HEK293 (cell line): ENCODE results near the gene CRYBG2.

Experiments used
- FEZF1 ChIP-seq: fragments of 450-650 bp; formaldehyde crosslinking; IDR thresholded peaks from 2 replicates; pipeline ENCODE4 v1.5.1; 2016; ENCODE audit warnings: missing biosample characterization, missing genetic modification characterization
- GLIS2 ChIP-seq: fragments of 450-650 bp; formaldehyde crosslinking; IDR thresholded peaks from 2 replicates; pipeline ENCODE4 v1.5.1; 2016; ENCODE audit warnings: missing biosample characterization, missing genetic modification characterization
- KLF8 ChIP-seq: fragments of 450-650 bp; formaldehyde crosslinking; IDR thresholded peaks from 2 replicates; pipeline ENCODE4 v1.5.1; 2016; ENCODE audit warnings: missing biosample characterization, missing genetic modification characterization
- SETDB1 ChIP-seq: IDR thresholded peaks from one replicate; pipeline ENCODE4 v1.6.1; 2017; ENCODE audit warnings: mild to moderate bottlenecking, low read length, moderate library complexity, mixed read lengths; ENCODE audit not compliant: insufficient read length
- TCF7L2 ChIP-seq: IDR thresholded peaks from 2 replicates; pipeline ENCODE4 v1.6.1; 2011; ENCODE audit warnings: low read depth, mild to moderate bottlenecking, inconsistent platforms, low read length, moderate library complexity, borderline replicate concordance
- ZNF16 ChIP-seq: fragments of 450-650 bp; formaldehyde crosslinking; IDR thresholded peaks from 2 replicates; pipeline ENCODE4 v1.5.1; 2016; ENCODE audit warnings: low read depth, missing biosample characterization, missing genetic modification characterization
- ZNF416 ChIP-seq: fragments of 450-650 bp; formaldehyde crosslinking; IDR thresholded peaks from 2 replicates; pipeline ENCODE4 v1.5.1; 2016; ENCODE audit warnings: missing biosample characterization, missing genetic modification characterization
- ZNF48 ChIP-seq: fragments of 450-650 bp; formaldehyde crosslinking; IDR thresholded peaks from 2 replicates; pipeline ENCODE4 v1.5.1; 2016; ENCODE audit warnings: missing biosample characterization, missing genetic modification characterization
- ZNF561 ChIP-seq: fragments of 450-650 bp; IDR thresholded peaks from 2 replicates; pipeline ENCODE4 v1.5.1; 2018; ENCODE audit warnings: missing biosample characterization, missing genetic modification characterization, borderline replicate concordance
- ZNF600 ChIP-seq: fragments of 450-650 bp; formaldehyde crosslinking; IDR thresholded peaks from 2 replicates; pipeline ENCODE4 v1.5.1; 2016; ENCODE audit warnings: missing biosample characterization, missing genetic modification characterization
- ZNF621 ChIP-seq: fragments of 450-650 bp; formaldehyde crosslinking; IDR thresholded peaks from 2 replicates; pipeline ENCODE4 v1.5.1; 2017; ENCODE audit warnings: missing biosample characterization, missing genetic modification characterization
- ZNF629 ChIP-seq: fragments of 450-650 bp; formaldehyde crosslinking; IDR thresholded peaks from 2 replicates; pipeline ENCODE4 v1.5.1; 2017; ENCODE audit warnings: missing biosample characterization, missing genetic modification characterization
- ZNF701 ChIP-seq: fragments of 450-650 bp; formaldehyde crosslinking; IDR thresholded peaks from 2 replicates; pipeline ENCODE4 v1.5.1; 2016; ENCODE audit warnings: missing biosample characterization, missing genetic modification characterization
- ZNF777 ChIP-seq: fragments of 450-650 bp; formaldehyde crosslinking; IDR thresholded peaks from 2 replicates; pipeline ENCODE4 v1.5.1; 2017; ENCODE audit warnings: missing biosample characterization, missing genetic modification characterization, borderline replicate concordance
- TF ChIP-seq, protein P1 (sequence below): fragments of 450-650 bp; formaldehyde crosslinking; IDR thresholded peaks from 2 replicates; pipeline ENCODE4 v1.5.1; 2017; ENCODE audit warnings: missing biosample characterization, missing genetic modification characterization
- TF ChIP-seq, protein P2 (sequence below): fragments of 450-650 bp; formaldehyde crosslinking; IDR thresholded peaks from 2 replicates; pipeline ENCODE4 v1.5.1; 2016; ENCODE audit warnings: missing biosample characterization, missing genetic modification characterization
- TF ChIP-seq, protein P3 (sequence below): fragments of 450-650 bp; formaldehyde crosslinking; IDR thresholded peaks from 2 replicates; pipeline ENCODE4 v1.5.1; 2016; ENCODE audit warnings: missing biosample characterization, missing genetic modification characterization
- TF ChIP-seq, protein P4 (sequence below): fragments of 450-650 bp; formaldehyde crosslinking; IDR thresholded peaks from 2 replicates; pipeline ENCODE4 v1.5.1; 2017; ENCODE audit warnings: missing biosample characterization, missing genetic modification characterization
- TF ChIP-seq, protein P5 (sequence below): fragments of 450-650 bp; formaldehyde crosslinking; optimal IDR thresholded peaks from 2 replicates; pipeline ENCODE3; 2016; ENCODE audit warnings: missing biosample characterization, mild to moderate bottlenecking, missing genetic modification characterization
- TF ChIP-seq, protein P6 (sequence below): fragments of 450-650 bp; formaldehyde crosslinking; IDR thresholded peaks from 2 replicates; pipeline ENCODE4 v1.5.1; 2016; ENCODE audit warnings: missing biosample characterization, missing genetic modification characterization, low read depth
- TF ChIP-seq, protein P7 (sequence below): fragments of 450-650 bp; formaldehyde crosslinking; IDR thresholded peaks from 2 replicates; pipeline ENCODE4 v1.5.1; 2016; ENCODE audit warnings: missing biosample characterization, missing genetic modification characterization
- TF ChIP-seq, protein P8 (sequence below): fragments of 450-650 bp; formaldehyde crosslinking; IDR thresholded peaks from 2 replicates; pipeline ENCODE4 v1.5.1; 2016; ENCODE audit warnings: missing biosample characterization, missing genetic modification characterization

Gene CRYBG2

DNA sequence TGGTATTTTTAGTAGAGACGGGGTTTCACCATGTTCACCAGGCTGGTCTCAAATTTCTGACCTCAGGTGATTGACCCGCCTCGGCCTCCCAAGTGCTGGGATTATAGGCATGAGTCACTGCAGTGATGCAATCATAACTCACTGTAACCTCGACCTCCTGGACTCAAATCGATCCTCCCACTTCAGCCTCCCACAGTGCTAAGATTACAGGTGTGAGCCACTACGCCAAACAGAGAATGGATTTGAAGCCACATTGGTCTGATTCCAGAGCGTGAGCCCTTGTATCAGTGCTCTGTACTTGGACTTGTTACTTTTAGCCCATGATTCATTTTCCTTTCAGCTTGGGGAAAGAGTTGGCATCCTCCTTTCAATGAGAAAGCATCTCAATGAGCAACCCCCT is 33.5 kb upstream of the CRYBG2 start (continued):
- TF ChIP-seq, protein P1, sequence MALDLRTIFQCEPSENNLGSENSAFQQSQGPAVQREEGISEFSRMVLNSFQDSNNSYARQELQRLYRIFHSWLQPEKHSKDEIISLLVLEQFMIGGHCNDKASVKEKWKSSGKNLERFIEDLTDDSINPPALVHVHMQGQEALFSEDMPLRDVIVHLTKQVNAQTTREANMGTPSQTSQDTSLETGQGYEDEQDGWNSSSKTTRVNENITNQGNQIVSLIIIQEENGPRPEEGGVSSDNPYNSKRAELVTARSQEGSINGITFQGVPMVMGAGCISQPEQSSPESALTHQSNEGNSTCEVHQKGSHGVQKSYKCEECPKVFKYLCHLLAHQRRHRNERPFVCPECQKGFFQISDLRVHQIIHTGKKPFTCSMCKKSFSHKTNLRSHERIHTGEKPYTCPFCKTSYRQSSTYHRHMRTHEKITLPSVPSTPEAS (tag by site-specific recombination): no peak
- peak; percentile 49; the same call in 1 of the 2 replicates for TF ChIP-seq ZNF600 (tag by site-specific recombination)
- peak; percentile 30 for TF ChIP-seq SETDB1
- TF ChIP-seq, protein P2, sequence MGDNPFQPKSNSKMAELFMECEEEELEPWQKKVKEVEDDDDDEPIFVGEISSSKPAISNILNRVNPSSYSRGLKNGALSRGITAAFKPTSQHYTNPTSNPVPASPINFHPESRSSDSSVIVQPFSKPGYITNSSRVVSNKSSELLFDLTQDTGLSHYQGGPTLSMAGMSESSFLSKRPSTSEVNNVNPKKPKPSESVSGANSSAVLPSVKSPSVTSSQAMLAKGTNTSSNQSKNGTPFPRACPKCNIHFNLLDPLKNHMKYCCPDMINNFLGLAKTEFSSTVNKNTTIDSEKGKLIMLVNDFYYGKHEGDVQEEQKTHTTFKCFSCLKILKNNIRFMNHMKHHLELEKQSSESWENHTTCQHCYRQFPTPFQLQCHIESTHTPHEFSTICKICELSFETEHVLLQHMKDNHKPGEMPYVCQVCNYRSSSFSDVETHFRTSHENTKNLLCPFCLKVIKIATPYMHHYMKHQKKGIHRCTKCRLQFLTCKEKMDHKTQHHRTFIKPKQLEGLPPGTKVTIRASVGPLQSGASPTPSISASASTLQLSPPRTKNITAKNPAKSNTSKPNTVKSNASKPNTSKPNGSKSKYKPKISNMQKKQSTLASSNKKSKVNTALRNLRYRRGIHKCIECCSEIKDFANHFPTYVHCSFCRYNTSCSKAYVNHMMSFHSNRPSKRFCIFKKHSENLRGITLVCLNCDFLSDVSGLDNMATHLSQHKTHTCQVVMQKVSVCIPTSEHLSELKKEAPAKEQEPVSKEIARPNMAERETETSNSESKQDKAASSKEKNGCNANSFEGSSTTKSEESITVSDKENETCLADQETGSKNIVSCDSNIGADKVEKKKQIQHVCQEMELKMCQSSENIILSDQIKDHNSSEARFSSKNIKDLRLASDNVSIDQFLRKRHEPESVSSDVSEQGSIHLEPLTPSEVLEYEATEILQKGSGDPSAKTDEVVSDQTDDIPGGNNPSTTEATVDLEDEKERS (tag by site-specific recombination): no peak
- TF ChIP-seq ZNF777 (tag by site-specific recombination): no peak
- TF ChIP-seq, protein P3, sequence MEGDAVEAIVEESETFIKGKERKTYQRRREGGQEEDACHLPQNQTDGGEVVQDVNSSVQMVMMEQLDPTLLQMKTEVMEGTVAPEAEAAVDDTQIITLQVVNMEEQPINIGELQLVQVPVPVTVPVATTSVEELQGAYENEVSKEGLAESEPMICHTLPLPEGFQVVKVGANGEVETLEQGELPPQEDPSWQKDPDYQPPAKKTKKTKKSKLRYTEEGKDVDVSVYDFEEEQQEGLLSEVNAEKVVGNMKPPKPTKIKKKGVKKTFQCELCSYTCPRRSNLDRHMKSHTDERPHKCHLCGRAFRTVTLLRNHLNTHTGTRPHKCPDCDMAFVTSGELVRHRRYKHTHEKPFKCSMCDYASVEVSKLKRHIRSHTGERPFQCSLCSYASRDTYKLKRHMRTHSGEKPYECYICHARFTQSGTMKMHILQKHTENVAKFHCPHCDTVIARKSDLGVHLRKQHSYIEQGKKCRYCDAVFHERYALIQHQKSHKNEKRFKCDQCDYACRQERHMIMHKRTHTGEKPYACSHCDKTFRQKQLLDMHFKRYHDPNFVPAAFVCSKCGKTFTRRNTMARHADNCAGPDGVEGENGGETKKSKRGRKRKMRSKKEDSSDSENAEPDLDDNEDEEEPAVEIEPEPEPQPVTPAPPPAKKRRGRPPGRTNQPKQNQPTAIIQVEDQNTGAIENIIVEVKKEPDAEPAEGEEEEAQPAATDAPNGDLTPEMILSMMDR: no peak
- no peak for TF ChIP-seq ZNF621 (tag by site-specific recombination)
- peak; percentile 80 for TF ChIP-seq GLIS2 (tag by site-specific recombination)
- TF ChIP-seq, protein P4, sequence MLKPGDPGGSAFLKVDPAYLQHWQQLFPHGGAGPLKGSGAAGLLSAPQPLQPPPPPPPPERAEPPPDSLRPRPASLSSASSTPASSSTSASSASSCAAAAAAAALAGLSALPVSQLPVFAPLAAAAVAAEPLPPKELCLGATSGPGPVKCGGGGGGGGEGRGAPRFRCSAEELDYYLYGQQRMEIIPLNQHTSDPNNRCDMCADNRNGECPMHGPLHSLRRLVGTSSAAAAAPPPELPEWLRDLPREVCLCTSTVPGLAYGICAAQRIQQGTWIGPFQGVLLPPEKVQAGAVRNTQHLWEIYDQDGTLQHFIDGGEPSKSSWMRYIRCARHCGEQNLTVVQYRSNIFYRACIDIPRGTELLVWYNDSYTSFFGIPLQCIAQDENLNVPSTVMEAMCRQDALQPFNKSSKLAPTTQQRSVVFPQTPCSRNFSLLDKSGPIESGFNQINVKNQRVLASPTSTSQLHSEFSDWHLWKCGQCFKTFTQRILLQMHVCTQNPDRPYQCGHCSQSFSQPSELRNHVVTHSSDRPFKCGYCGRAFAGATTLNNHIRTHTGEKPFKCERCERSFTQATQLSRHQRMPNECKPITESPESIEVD (tag by site-specific recombination): no peak
- no peak for TF ChIP-seq ZNF16 (tag by site-specific recombination)
- no peak for TF ChIP-seq ZNF561 (tag by site-specific recombination)
- TF ChIP-seq ZNF48: no peak
- TF ChIP-seq, protein P5, sequence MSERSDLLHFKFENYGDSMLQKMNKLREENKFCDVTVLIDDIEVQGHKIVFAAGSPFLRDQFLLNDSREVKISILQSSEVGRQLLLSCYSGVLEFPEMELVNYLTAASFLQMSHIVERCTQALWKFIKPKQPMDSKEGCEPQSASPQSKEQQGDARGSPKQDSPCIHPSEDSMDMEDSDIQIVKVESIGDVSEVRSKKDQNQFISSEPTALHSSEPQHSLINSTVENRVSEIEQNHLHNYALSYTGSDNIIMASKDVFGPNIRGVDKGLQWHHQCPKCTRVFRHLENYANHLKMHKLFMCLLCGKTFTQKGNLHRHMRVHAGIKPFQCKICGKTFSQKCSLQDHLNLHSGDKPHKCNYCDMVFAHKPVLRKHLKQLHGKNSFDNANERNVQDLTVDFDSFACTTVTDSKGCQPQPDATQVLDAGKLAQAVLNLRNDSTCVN (tag by site-specific recombination): no peak
- TF ChIP-seq TCF7L2: no peak
- no peak for TF ChIP-seq FEZF1 (tag by site-specific recombination)
- TF ChIP-seq, protein P6, sequence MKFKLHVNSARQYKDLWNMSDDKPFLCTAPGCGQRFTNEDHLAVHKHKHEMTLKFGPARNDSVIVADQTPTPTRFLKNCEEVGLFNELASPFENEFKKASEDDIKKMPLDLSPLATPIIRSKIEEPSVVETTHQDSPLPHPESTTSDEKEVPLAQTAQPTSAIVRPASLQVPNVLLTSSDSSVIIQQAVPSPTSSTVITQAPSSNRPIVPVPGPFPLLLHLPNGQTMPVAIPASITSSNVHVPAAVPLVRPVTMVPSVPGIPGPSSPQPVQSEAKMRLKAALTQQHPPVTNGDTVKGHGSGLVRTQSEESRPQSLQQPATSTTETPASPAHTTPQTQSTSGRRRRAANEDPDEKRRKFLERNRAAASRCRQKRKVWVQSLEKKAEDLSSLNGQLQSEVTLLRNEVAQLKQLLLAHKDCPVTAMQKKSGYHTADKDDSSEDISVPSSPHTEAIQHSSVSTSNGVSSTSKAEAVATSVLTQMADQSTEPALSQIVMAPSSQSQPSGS (tag by site-specific recombination): 0 out of 2 replicates have a peak, but pooled peaks have one; percentile 9
- TF ChIP-seq KLF8: peak; percentile 89
- TF ChIP-seq, protein P7, sequence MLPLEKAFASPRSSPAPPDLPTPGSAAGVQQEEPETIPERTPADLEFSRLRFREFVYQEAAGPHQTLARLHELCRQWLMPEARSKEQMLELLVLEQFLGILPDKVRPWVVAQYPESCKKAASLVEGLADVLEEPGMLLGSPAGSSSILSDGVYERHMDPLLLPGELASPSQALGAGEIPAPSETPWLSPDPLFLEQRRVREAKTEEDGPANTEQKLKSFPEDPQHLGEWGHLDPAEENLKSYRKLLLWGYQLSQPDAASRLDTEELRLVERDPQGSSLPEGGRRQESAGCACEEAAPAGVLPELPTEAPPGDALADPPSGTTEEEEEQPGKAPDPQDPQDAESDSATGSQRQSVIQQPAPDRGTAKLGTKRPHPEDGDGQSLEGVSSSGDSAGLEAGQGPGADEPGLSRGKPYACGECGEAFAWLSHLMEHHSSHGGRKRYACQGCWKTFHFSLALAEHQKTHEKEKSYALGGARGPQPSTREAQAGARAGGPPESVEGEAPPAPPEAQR (tag by site-specific recombination): no peak
- no peak for TF ChIP-seq ZNF701
- peak; percentile 95 for TF ChIP-seq ZNF629 (tag by site-specific recombination)
- TF ChIP-seq, protein P8, sequence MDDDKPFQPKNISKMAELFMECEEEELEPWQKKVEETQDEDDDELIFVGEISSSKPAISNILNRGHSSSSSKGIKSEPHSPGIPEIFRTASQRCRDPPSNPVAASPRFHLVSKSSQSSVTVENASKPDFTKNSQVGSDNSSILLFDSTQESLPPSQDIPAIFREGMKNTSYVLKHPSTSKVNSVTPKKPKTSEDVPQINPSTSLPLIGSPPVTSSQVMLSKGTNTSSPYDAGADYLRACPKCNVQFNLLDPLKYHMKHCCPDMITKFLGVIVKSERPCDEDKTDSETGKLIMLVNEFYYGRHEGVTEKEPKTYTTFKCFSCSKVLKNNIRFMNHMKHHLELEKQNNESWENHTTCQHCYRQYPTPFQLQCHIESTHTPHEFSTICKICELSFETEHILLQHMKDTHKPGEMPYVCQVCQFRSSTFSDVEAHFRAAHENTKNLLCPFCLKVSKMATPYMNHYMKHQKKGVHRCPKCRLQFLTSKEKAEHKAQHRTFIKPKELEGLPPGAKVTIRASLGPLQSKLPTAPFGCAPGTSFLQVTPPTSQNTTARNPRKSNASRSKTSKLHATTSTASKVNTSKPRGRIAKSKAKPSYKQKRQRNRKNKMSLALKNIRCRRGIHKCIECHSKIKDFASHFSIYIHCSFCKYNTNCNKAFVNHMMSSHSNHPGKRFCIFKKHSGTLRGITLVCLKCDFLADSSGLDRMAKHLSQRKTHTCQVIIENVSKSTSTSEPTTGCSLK (tag by site-specific recombination): no peak
- TF ChIP-seq ZNF416 (tag by site-specific recombination): no peak
